Right lobe of liver (tissue), 6 donors: Measurements from ENCODE around the gene SYNGR2. TPM values are rescaled to one million over a fixed set of nuclear protein-coding genes. Genes with fewer than 3 reads are reported as not detected.
A peak's percentile ranks its signal among the peaks of the same experiment; 100 is the strongest.

Experiments
- ATAC-seq, 4 donors: fragments of 200-7000 bp; cut with Tn5 transposase; one replicate each; pipeline ENCODE4 v1.9.1; 2020; ENCODE audit warnings: mild to moderate bottlenecking in 4 of 4, moderate library complexity in 4 of 4
- DNase-seq, 3 donors: peaks; one replicate each; pipeline ENCODE4 v3.0.0-alpha.2; 2020
- H3K27ac ChIP-seq, 3 donors: fragments of 200-600 bp; one replicate each; pipeline ENCODE4 v1.8.0; 2022
- H3K27me3 ChIP-seq, 2 donors: fragments of 200-600 bp; one replicate each; pipeline ENCODE4 v1.8.0; 2022
- H3K36me3 ChIP-seq, 4 donors: fragments of 200-600 bp; sonication (generic) in 1 of 4; one replicate each; pipeline versions ENCODE4 v1.5.1 to v1.8.0; 2017 to 2022; ENCODE audit warnings: control low read depth in 1 of 4
- H3K4me1 ChIP-seq, 4 donors: fragments of 200-600 bp; sonication (generic) in 1 of 4; one replicate each; pipeline versions ENCODE4 v1.5.1 to v1.8.0; 2017 to 2022; ENCODE audit warnings: control low read depth in 1 of 4
- H3K4me3 ChIP-seq, 3 donors: fragments of 200-600 bp; one replicate each; pipeline ENCODE4 v1.8.0; 2022
- H3K9me3 ChIP-seq, 4 donors: fragments of 200-600 bp; sonication (generic) in 1 of 4; one replicate each; pipeline versions ENCODE4 v1.5.1 to v1.8.0; 2017 to 2022; ENCODE audit warnings: control low read depth in 1 of 4
- CTCF ChIP-seq, 4 donors: fragments of 200-600 bp in 3 of 4; fragments of 450-650 bp in 1 of 4; IDR thresholded peaks; one replicate each; pipeline versions ENCODE4 v1.5.1 to v1.8.0; 2016 to 2022; ENCODE audit warnings: antibody characterized with exemption in 4 of 4, mild to moderate bottlenecking in 2 of 4
- POLR2A ChIP-seq: fragments of 450-650 bp; IDR thresholded peaks from one replicate; pipeline ENCODE4 v1.6.1; 2017; ENCODE audit warnings: antibody characterized with exemption, mild to moderate bottlenecking
- WGBS: methylation state at CpG from one replicate; pipeline ENCODE4 v1.1.6; 2018; ENCODE audit warnings: low coverage, low lambda C conversion rate; ENCODE audit not compliant: insufficient coverage; ENCODE audit errors: missing lambda C conversion rate; 5-methylcytosine and 5-hydroxymethylcytosine counted together
- intact Hi-C, 2 donors: fragments of 100-400 bp; cut with DNase I; formaldehyde crosslinking; loops; one replicate each; pipeline versions ENCODE4 v1.11.2 to v1.14.1; 2022
- total RNA-seq, 6 experiments: library from RNA; depleted of rRNA in 2 of 6; stranded (reverse); fragments of >200 nt in 2 of 6; fragmentation: NEBNext Ultra II Directional in 3 of 6; extraction: Animal tissue kit (Norgen Biotek cat#: 25700) in 3 of 6; gene quantifications; one replicate each; pipeline versions ENCODE4 v1.1.0 to v1.2.4, GENCODE V29; 2016 to 2023
- donor health status: DM: no; HTN: yes; CAD: no.
- donor health status: DM: no; HTN: no; CAD: no.
- donor health status: DM: no; HTN: no; CAD: no.
- donor health status: DM: no; HTN: yes; CAD: no.
- donor health status: DM: no; HTN: yes; CAD: no.

SYNGR2 gene
- total RNA-seq, 6 experiments from 2014 or later: 43.3 to 55.8 (median 50.4) TPM

- peak; percentile 98 to 99 (median 99) for DNase-seq
- Histone ChIP-seq H3K27ac (peak within 1 kb of the TSS; percentile 12 to 71 (median 22)), H3K4me3 (peak within 1 kb of the TSS; percentile 71 to 98 (median 72)), H3K4me1 (peaks cover 0 to 56% (median 22%) of the 10 kb centered on the region in 4 donors), H3K9me3 (no peaks in the 10 kb centered on the region), H3K27me3 (no peaks in the 10 kb centered on the region), H3K36me3 (peaks cover 0 to 13% (median 6%) of the 10 kb centered on the region in 4 donors)
- intact Hi-C loops: no loop called here
- peak; percentile 83 to 93 (median 86) for ATAC-seq
- 4% methylated on average over 15 of the region's 57 CpGs for WGBS
- TF ChIP-seq POLR2A (peak; percentile 85), CTCF (IDR thresholded peaks at IDR 0.05) (peak; percentile 81 to 90 (median 87))
Observed at GRCh38 chr17:78186692-78187595, 18.6 kb downstream of the SYNGR2 start, which contains the start of the genes AFMID and TK1. Gene AFMID, plus strand, starts transcription at chr17:78187362. Its CDS starts 9 bp downstream, at chr17:78187371. Gene TK1, minus strand, starts transcription at chr17:78187052. Its CDS starts 58 bp downstream, at chr17:78186994.

- no peaks in the 10 kb centered on the region for H3K9me3 ChIP-seq
- WGBS: 95% methylated on average over 5 of the region's 5 CpGs
- no peak overlapping the region for H3K27ac ChIP-seq
- H3K4me1 ChIP-seq: peaks cover 0 to 16% (median 1%) of the 10 kb centered on the region in 4 donors
- no peaks in the 10 kb centered on the region for H3K27me3 ChIP-seq
- intact Hi-C loops: no loop called here
- no peak overlapping the region for H3K4me3 ChIP-seq
- ATAC-seq (no peak), DNase-seq (no peak)
- H3K36me3 ChIP-seq: peaks cover 0 to 60% (median 35%) of the 10 kb centered on the region in 4 donors
- no peak for TF ChIP-seq CTCF (IDR thresholded peaks at IDR 0.05)
- TF ChIP-seq POLR2A: no peak
Observed at GRCh38 chr17:78196716-78197115, 28.3 kb downstream of the SYNGR2 start.

- H3K27me3 ChIP-seq: no peaks in the 10 kb centered on the region
- intact Hi-C loops: no loop called here
- H3K4me1 ChIP-seq: peaks cover 0 to 14% (median 1%) of the 10 kb centered on the region in 4 donors
- 79% methylated on average over 4 of the region's 9 CpGs for WGBS
- no peak for ATAC-seq
- H3K4me3 ChIP-seq: no peak overlapping the region
- TF ChIP-seq POLR2A: no peak
- TF ChIP-seq CTCF (IDR thresholded peaks at IDR 0.05): no peak
- H3K27ac ChIP-seq: no peak overlapping the region
- peaks cover 0 to 57% (median 33%) of the 10 kb centered on the region in 4 donors for H3K36me3 ChIP-seq
- peak in 1 of 3 donors; percentile 75 for DNase-seq
- H3K9me3 ChIP-seq: no peaks in the 10 kb centered on the region
Observed at GRCh38 chr17:78197147-78197832, 28.9 kb downstream of the SYNGR2 start.

GRCh38 chr17:78200451-78200850, 32.1 kb downstream of the SYNGR2 start:
- peak in 1 of 4 donors; percentile 9 for ATAC-seq

More at GRCh38 chr17:78200451-78200850, 32.1 kb downstream of the SYNGR2 start:
- no peak for DNase-seq
- 71% methylated on average over 6 of the region's 6 CpGs for WGBS
- H3K4me1 ChIP-seq: peaks cover 0 to 10% (median 0%) of the 10 kb centered on the region in 4 donors
- no peaks in the 10 kb centered on the region for H3K27me3 ChIP-seq
- intact Hi-C loops: no loop called here
- peaks cover 0 to 56% (median 38%) of the 10 kb centered on the region in 4 donors for H3K36me3 ChIP-seq
- TF ChIP-seq POLR2A (no peak), CTCF (IDR thresholded peaks at IDR 0.05) (no peak)
- H3K4me3 ChIP-seq: no peak overlapping the region
- no peak overlapping the region for H3K27ac ChIP-seq
- H3K9me3 ChIP-seq: no peaks in the 10 kb centered on the region
